ENCODE results near the gene CDH13.

DNA sequence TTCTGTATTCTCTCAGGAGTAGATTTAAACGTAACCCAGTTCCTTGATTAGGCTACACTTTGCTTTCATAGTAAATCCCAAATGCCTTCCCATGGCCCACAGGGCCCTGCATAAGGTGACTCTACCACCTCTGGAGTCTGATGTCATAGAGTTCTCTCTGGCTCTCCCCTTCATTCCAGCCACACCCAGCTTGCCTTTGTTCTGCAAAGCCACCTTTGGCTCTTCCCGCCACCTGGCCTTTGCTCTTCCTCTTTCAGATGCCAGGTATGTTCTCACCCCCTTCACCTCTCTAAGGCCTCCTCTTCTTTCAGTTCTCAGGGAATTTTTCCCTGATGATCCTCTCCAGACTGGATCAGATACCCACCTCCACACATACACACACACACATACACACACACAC is 1039.7 kb downstream of the CDH13 start:
- TF ChIP-seq, protein P1, sequence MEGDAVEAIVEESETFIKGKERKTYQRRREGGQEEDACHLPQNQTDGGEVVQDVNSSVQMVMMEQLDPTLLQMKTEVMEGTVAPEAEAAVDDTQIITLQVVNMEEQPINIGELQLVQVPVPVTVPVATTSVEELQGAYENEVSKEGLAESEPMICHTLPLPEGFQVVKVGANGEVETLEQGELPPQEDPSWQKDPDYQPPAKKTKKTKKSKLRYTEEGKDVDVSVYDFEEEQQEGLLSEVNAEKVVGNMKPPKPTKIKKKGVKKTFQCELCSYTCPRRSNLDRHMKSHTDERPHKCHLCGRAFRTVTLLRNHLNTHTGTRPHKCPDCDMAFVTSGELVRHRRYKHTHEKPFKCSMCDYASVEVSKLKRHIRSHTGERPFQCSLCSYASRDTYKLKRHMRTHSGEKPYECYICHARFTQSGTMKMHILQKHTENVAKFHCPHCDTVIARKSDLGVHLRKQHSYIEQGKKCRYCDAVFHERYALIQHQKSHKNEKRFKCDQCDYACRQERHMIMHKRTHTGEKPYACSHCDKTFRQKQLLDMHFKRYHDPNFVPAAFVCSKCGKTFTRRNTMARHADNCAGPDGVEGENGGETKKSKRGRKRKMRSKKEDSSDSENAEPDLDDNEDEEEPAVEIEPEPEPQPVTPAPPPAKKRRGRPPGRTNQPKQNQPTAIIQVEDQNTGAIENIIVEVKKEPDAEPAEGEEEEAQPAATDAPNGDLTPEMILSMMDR (conservative IDR thresholded peaks at IDR 0.05 in 1 of 2, IDR thresholded peaks at IDR 0.05 in 1 of 2; ENCODE audit: low read depth in 1 of 2, low read length in 2 of 2), result no peak
- TF ChIP-seq EZH2 (IDR thresholded peaks at IDR 0.05; ENCODE audit: low read length, missing control alignments), result no peak

Measured in fibroblast of lung (primary cell).